ENCODE measurements around the gene PARD3.
"Not testable (repeated sequence)": the region's sequence is repeated elsewhere in the genome, so short reads cannot be mapped to it uniquely, and the experiment has no call there.

Gene PARD3

GRCh38 chr10:34795334-34795733 is 19.8 kb downstream of the PARD3 start:
- DNase-seq, result no peak

GRCh38 chr10:34794835-34795234 is 20.3 kb downstream of the PARD3 start:
- DNase-seq, result no peak

GRCh38 chr10:34793581-34793980 is 21.5 kb downstream of the PARD3 start:
- not testable (repeated sequence) for DNase-seq

GRCh38 chr10:34792881-34793280 is 22.2 kb downstream of the PARD3 start:
- no peak for DNase-seq

GRCh38 chr10:34791947-34792346 is 23.1 kb downstream of the PARD3 start:
- DNase-seq, result no peak

GRCh38 chr10:34791228-34791627 is 23.9 kb downstream of the PARD3 start:
- DNase-seq, result no peak

GRCh38 chr10:34789966-34790506 is 25.1 kb downstream of the PARD3 start:
- no peak for DNase-seq

GRCh38 chr10:34786464-34786863 is 28.6 kb downstream of the PARD3 start:
- no peak for DNase-seq

GRCh38 chr10:34781711-34782110 is 33.4 kb downstream of the PARD3 start:
- DNase-seq, result no peak

GRCh38 chr10:34780818-34781380 is 34.2 kb downstream of the PARD3 start:
- DNase-seq, result no peak

GRCh38 chr10:34778237-34778636 is 36.9 kb downstream of the PARD3 start:
- no peak for DNase-seq

GRCh38 chr10:34776090-34776690 is 38.9 kb downstream of the PARD3 start:
- no peak for DNase-seq

- no peak for DNase-seq
These were observed 40.0 kb downstream of the PARD3 start for GRCh38 chr10:34775044-34775637.

GRCh38 chr10:34773636-34774630 is 41.2 kb downstream of the PARD3 start:
- no peak for DNase-seq

- no peak for DNase-seq
These were observed 43.6 kb downstream of the PARD3 start for GRCh38 chr10:34771525-34771924.

- DNase-seq, result no peak
These were observed 44.0 kb downstream of the PARD3 start for GRCh38 chr10:34771106-34771505.

GRCh38 chr10:34769899-34770298 is 45.2 kb downstream of the PARD3 start:
- no peak for DNase-seq

GRCh38 chr10:34768972-34769330 is 46.1 kb downstream of the PARD3 start:
- no peak for DNase-seq

- no peak for DNase-seq
These were observed 46.7 kb downstream of the PARD3 start for GRCh38 chr10:34768261-34768971.

- no peak for DNase-seq
These were observed 48.1 kb downstream of the PARD3 start for GRCh38 chr10:34766811-34767494.

- no peak for DNase-seq
These were observed 48.9 kb downstream of the PARD3 start for GRCh38 chr10:34766266-34766600.

- DNase-seq, result no peak
These were observed 50.6 kb downstream of the PARD3 start for GRCh38 chr10:34764472-34764946.

Measured in activated gamma-delta T cell treated with Interleukin-2 at 50 U/mL for 16 hours (primary cell).